Dedifferentiated amniotic fluid mesenchymal stem cell (primary cell): Measurements from ENCODE around the gene KRT73.

Experiments
- DNase-seq: peaks from one replicate; pipeline ENCODE4 v3.0.0-alpha.2; 2016; ENCODE audit errors: extremely low spot score

KRT73 gene

DNA sequence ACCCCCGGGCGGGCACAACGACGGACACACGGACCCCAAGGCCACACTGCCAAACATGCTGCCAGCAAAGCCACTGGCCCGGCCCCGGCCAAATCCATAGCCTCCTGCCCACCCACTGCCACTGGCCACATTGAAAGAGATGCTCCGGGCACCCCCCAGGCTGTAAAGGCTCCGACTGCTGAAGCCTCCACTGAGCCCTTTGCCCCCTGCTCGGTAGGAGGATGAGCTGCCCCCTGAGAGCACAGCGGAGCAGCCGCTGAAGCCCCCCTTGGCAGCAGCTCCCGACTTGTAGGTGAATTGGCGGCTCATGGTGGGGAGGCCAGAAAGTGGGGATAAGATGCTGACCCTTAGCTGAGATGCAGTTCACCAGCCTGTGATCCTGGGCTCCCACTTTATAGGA, at the start of gene KRT73:
TSS of gene KRT73 (minus strand) at position 344 of the 400 bp plus-strand sequence. CDS start at position 309, 35 bp downstream.
- no peak for DNase-seq

DNA sequence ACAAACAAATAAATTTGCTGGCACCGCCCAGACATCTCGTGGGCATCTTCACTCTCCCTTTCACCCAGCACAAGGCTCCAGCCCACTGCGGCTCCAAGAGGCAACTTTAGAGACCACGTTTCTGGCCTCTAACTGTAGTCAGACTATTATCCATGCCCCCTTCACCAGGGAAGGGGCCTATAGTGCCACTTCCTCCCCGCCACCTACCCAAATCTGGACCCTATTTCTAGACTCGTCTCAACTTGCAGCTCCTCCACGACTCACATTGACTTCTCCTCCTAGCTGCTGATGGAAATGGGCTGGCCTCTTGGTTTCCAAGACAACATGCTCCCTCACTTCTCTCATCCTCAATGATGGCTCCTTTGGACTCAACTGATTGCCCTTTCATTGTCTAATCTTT, 49.6 kb upstream of the KRT73 start:
- no peak for DNase-seq

GRCh38 chr12:52667509-52667908, 49.1 kb upstream of the KRT73 start:
- no peak for DNase-seq

- no peak for DNase-seq
Observed at GRCh38 chr12:52666471-52666870, 48.1 kb upstream of the KRT73 start.

DNA sequence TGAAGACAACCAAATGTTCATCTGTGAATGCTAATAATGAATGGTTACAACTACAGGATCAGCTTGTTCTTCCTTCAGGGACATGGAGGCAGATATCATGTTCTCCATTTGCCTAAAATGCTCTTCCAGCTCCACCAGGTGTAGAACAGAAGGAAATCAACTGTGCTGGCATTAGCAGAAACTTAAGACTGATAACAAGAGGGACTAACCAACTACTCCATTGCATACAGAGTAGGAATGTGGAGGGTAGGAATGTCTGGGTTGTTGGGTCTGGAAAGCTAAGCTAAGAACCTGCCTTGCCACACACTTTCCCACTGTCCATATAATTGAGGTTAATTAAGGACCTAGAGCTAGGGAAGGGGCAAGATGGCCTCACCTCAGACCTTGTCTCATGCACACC, 45.1 kb upstream of the KRT73 start:
- no peak for DNase-seq

- DNase-seq, result no peak
Observed at GRCh38 chr12:52662918-52663229, 44.5 kb upstream of the KRT73 start.

DNA sequence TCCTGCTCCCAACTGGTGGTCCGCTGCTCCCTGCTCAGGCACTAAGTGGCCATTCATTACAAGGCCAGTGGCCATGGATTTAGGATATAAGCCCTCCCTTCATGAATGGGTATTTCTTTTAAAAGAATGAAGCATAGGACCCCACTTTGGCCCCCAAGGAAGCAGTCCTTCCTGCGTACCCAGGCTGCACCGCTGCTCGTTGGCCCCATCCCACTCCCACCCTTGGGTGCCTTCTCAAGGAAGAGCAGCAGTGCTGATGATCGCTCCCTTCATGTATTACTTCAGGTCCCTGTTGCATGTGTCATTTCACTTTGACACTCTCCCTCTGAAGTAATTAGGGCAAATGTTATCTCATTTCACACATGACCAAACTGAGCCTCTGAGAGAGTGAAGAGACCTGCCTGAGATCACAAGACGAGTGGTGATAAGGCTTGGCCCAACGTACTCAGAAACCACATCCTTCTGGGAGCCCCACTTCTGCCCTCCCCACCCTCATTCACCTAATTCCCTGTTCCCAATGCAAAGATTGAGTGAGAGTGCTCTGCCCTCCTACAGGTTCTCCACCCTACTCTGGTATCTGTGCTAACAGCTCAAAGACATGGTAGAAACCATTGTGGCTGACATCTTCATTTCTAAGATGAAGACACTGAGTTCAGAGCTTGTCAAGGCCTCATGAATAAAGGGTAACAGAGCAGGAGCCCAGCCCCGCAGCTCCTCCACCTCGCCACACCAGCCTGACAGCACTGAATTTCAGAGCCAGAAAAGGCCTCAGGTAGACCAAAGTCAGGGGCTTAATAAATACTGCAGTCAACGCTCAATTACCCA, 43.9 kb upstream of the KRT73 start:
- DNase-seq, result no peak

- no peak for DNase-seq
Observed at GRCh38 chr12:52661668-52662067, 43.3 kb upstream of the KRT73 start.

GRCh38 chr12:52660934-52661499, 42.7 kb upstream of the KRT73 start:
- DNase-seq, result no peak

GRCh38 chr12:52659951-52660350, 41.6 kb upstream of the KRT73 start:
- no peak for DNase-seq

GRCh38 chr12:52659395-52659794, 41.0 kb upstream of the KRT73 start:
- DNase-seq, result no peak

- no peak for DNase-seq
Observed at GRCh38 chr12:52658196-52658595, 39.8 kb upstream of the KRT73 start.

DNA sequence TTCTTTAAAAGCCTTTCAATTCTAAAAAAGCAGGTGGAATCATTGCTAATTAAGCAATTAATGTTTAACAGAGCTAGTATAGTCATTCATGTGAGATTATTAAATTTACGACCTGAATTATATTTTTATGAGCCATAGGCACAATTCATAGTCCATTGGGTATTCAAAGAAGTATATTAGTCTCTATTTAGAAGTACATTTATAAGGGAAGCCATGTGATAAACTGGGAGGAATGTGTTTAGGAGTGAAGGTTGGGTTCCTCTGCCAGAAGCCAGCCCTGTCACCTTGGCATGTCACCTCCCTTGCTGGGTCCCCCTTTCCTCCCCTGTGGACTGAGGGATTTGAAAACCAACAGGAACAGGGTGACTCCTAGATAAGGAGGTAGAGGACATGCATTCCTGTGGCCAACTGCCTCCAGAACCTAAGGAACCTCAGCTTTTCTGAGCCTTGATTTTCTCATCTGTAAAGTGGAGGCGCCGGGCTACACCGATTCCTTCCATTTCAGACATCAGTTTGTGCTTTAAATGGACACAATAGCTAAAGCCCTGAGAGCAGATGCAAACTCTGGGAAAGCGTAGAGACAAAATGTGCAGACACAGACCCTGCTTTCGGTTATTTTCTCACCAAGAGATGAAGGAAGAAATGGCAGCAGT, 39.0 kb upstream of the KRT73 start:
- DNase-seq, result no peak

DNA sequence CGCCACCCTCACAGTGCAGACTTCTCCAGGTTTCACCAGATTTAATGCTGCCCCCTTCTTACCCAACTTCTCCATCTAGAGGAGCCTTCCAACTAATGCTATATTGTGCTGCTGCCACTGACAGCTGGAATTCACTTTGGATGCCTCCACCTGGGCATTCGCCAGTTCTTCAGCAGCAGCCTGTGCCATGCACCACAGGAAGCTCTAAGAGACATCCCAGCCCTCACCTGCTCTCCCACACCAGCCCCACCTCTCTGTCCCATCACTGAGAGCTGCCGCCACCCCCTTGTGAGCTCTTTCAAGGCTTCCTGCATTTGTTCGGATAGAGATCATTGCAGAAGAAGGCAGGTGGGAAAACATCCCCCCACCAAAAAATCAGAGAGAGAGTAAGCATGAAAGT, 38.3 kb upstream of the KRT73 start:
- no peak for DNase-seq

GRCh38 chr12:52655720-52656124, 37.4 kb upstream of the KRT73 start:
- DNase-seq, result no peak

- DNase-seq, result no peak
Observed at GRCh38 chr12:52655251-52655650, 36.9 kb upstream of the KRT73 start.

GRCh38 chr12:52651726-52652261, 33.4 kb upstream of the KRT73 start, which contains the start of gene KRT2:
KRT2 (minus strand) TSS chr12:52652211; CDS start chr12:52652142, 69 bp downstream.
- no peak for DNase-seq

GRCh38 chr12:52650520-52651081, 32.2 kb upstream of the KRT73 start:
- DNase-seq, result no peak

DNA sequence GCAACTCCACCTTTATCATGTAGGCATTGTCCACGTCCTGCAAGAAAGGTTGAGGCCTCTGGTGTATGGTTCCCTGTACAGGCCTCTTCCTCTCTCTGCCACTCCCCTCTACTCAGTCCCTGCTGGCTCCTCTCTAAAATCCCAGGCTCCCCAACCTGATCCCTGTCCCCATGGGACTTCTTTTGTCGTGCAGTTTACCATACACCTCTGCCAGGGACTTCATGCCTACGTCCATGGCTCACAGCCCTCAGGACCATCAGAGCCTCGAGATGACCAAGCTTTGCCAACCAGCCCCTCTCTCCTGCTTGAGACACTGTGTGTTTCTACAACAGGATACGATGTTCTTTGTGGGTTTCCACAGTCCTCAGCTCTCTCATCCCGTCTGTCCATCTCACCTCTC, 30.7 kb upstream of the KRT73 start:
- no peak for DNase-seq

GRCh38 chr12:52648012-52648550, 29.7 kb upstream of the KRT73 start:
- no peak for DNase-seq

GRCh38 chr12:52647601-52648000, 29.2 kb upstream of the KRT73 start:
- DNase-seq, result no peak

DNA sequence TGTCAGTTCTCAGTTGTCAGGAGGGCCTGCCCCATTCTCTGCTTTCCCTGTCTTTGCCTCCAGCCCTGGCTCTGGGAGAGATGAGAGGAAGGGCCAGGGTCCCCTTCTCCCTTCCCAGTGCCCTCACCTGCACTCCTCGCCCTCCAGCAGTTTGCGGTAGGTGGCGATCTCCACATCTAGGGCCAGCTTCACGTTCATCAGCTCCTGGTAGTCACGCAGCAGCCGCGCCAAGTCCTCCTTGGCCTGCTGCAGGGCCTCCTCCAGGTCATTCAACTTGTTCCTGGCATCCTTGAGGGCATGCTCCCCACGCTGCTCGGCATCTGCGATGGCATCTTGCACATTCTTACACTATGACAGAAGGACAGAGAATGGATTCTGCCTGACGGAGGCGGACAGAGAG, 28.3 kb upstream of the KRT73 start:
- no peak for DNase-seq
